ENCODE results near the gene SLC8A1. TPM values are rescaled to one million over a fixed set of nuclear protein-coding genes. Genes with fewer than 3 reads are reported as not detected.

Gene SLC8A1
- total and polyA plus RNA-seq, 10 of the 15 experiments (the other 5 are each of a cell fraction or from before 2014, with no cell fraction given), result under 0.01 to 1.2 (median 0.01) TPM; not detected in 3

DNA sequence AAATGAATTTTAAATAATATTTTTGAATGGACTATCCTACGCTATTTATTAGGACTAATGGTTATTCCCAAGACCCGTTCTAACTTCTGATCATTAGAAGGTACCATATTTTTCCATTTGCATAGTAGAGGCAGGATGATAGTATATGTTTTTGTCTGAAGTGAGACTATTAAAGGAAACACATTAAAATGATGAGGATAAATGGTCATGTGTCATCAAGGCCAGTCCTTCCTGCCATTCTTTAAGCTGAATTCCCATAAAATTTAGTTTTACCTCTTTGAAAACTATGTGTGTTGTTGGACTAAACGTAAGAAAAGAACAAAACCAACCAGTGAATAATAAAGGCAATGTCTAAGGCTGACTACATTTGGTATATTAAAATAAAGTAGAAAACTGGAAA, 121.8 kb downstream of the SLC8A1 start:
- Histone ChIP-seq H3K4me1 (ENCODE audit: control insufficient read depth, insufficient read depth, low read length) (no peaks in the 10 kb centered on the region), H3K36me3 (ENCODE audit: control insufficient read depth in 2 of 2, insufficient read depth in 2 of 2, low read length in 1 of 2) (no peaks in the 10 kb centered on the region), H3K4me3 (no peak overlapping the region), H3K79me2 (ENCODE audit: control insufficient read depth, insufficient read depth, low read length) (no peaks in the 10 kb centered on the region), H2AFZ (ENCODE audit: control insufficient read depth, low read depth, low read length) (no peak overlapping the region), H3K27ac (ENCODE audit: control insufficient read depth, insufficient read depth) (no peak overlapping the region), H3K9ac (ENCODE audit: control insufficient read depth, insufficient read depth, low read length) (no peak overlapping the region), H3K27me3 (replicated peaks in 1 of 2; ENCODE audit: control insufficient read depth in 2 of 2, insufficient read depth in 2 of 2, low read length in 1 of 2) (no peaks in the 10 kb centered on the region), H4K20me1 (ENCODE audit: control insufficient read depth, insufficient read depth) (no peaks in the 10 kb centered on the region), H3K4me2 (ENCODE audit: control insufficient read depth, insufficient read depth) (no peak overlapping the region), H3K9me3 (replicated peaks; ENCODE audit: control insufficient read depth, insufficient read depth, low read length) (no peaks in the 10 kb centered on the region)
- ChIA-PET SMC1A (ENCODE audit: uncharacterized antibody, unreplicated experiment) (interaction anchor here (0.7 kb wide), 1 partner anchor 444 kb away, joined by 3 read pairs; no protein-coding TSS in a partner anchor), RAD21 (ENCODE audit: unreplicated experiment) (no interaction called here), POLR2A (no interaction called here), CTCF (no interaction called here)
- 38% methylated on average over 3 of the region's 3 CpGs for WGBS (ENCODE audit: insufficient coverage, insufficient replicate concordance, low lambda C conversion rate, missing lambda C conversion rate)
- FAIRE-seq, result no peak
- no TSS peak for BruUV-seq (replicated peaks)
- in situ Hi-C loops (cut with MboI) (no loop called here), intact Hi-C loops (cut with micrococcal nuclease; ENCODE audit: unreplicated experiment) (no loop called here)
- ATAC-seq, result no peak
- no peak for DNase-seq (ENCODE audit: low read depth, low spot score)
- TF ChIP-seq, protein P1, sequence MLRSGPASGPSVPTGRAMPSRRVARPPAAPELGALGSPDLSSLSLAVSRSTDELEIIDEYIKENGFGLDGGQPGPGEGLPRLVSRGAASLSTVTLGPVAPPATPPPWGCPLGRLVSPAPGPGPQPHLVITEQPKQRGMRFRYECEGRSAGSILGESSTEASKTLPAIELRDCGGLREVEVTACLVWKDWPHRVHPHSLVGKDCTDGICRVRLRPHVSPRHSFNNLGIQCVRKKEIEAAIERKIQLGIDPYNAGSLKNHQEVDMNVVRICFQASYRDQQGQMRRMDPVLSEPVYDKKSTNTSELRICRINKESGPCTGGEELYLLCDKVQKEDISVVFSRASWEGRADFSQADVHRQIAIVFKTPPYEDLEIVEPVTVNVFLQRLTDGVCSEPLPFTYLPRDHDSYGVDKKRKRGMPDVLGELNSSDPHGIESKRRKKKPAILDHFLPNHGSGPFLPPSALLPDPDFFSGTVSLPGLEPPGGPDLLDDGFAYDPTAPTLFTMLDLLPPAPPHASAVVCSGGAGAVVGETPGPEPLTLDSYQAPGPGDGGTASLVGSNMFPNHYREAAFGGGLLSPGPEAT (IDR thresholded peaks at IDR 0.05; ENCODE audit: low read depth), result no peak
- TF ChIP-seq, protein P2, sequence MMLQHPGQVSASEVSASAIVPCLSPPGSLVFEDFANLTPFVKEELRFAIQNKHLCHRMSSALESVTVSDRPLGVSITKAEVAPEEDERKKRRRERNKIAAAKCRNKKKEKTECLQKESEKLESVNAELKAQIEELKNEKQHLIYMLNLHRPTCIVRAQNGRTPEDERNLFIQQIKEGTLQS (IDR thresholded peaks at IDR 0.05; ENCODE audit: borderline replicate concordance, extremely low read depth, low read depth, low read length), result no peak
- no peak for TF ChIP-seq EP300 (IDR thresholded peaks at IDR 0.05; ENCODE audit: borderline replicate concordance in 1 of 2, control insufficient read depth in 1 of 2, low read depth in 2 of 2, low read length in 2 of 2)
- TF ChIP-seq, protein P3, sequence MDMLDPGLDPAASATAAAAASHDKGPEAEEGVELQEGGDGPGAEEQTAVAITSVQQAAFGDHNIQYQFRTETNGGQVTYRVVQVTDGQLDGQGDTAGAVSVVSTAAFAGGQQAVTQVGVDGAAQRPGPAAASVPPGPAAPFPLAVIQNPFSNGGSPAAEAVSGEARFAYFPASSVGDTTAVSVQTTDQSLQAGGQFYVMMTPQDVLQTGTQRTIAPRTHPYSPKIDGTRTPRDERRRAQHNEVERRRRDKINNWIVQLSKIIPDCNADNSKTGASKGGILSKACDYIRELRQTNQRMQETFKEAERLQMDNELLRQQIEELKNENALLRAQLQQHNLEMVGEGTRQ (IDR thresholded peaks at IDR 0.05; ENCODE audit: borderline replicate concordance, low read depth, low read length), result no peak
- TF ChIP-seq TCF3 (IDR thresholded peaks at IDR 0.05; ENCODE audit: borderline replicate concordance, insufficient read depth, low read depth, low read length), result no peak
- no peak for TF ChIP-seq KDM1A (IDR thresholded peaks at IDR 0.05; ENCODE audit: borderline replicate concordance)
- no peak for TF ChIP-seq NR2C1 (IDR thresholded peaks at IDR 0.05)
- no peak for TF ChIP-seq POLR2AphosphoS2 (IDR thresholded peaks at IDR 0.05; ENCODE audit: low read depth, low read length)
- TF ChIP-seq STAT3 (IDR thresholded peaks at IDR 0.05; ENCODE audit: low read depth, low read length), result no peak
- TF ChIP-seq, protein P4, sequence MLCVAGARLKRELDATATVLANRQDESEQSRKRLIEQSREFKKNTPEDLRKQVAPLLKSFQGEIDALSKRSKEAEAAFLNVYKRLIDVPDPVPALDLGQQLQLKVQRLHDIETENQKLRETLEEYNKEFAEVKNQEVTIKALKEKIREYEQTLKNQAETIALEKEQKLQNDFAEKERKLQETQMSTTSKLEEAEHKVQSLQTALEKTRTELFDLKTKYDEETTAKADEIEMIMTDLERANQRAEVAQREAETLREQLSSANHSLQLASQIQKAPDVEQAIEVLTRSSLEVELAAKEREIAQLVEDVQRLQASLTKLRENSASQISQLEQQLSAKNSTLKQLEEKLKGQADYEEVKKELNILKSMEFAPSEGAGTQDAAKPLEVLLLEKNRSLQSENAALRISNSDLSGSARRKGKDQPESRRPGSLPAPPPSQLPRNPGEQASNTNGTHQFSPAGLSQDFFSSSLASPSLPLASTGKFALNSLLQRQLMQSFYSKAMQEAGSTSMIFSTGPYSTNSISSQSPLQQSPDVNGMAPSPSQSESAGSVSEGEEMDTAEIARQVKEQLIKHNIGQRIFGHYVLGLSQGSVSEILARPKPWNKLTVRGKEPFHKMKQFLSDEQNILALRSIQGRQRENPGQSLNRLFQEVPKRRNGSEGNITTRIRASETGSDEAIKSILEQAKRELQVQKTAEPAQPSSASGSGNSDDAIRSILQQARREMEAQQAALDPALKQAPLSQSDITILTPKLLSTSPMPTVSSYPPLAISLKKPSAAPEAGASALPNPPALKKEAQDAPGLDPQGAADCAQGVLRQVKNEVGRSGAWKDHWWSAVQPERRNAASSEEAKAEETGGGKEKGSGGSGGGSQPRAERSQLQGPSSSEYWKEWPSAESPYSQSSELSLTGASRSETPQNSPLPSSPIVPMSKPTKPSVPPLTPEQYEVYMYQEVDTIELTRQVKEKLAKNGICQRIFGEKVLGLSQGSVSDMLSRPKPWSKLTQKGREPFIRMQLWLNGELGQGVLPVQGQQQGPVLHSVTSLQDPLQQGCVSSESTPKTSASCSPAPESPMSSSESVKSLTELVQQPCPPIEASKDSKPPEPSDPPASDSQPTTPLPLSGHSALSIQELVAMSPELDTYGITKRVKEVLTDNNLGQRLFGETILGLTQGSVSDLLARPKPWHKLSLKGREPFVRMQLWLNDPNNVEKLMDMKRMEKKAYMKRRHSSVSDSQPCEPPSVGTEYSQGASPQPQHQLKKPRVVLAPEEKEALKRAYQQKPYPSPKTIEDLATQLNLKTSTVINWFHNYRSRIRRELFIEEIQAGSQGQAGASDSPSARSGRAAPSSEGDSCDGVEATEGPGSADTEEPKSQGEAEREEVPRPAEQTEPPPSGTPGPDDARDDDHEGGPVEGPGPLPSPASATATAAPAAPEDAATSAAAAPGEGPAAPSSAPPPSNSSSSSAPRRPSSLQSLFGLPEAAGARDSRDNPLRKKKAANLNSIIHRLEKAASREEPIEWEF (IDR thresholded peaks at IDR 0.05; ENCODE audit: insufficient replicate concordance, low read depth, low read length), result no peak
- TF ChIP-seq, protein P5, sequence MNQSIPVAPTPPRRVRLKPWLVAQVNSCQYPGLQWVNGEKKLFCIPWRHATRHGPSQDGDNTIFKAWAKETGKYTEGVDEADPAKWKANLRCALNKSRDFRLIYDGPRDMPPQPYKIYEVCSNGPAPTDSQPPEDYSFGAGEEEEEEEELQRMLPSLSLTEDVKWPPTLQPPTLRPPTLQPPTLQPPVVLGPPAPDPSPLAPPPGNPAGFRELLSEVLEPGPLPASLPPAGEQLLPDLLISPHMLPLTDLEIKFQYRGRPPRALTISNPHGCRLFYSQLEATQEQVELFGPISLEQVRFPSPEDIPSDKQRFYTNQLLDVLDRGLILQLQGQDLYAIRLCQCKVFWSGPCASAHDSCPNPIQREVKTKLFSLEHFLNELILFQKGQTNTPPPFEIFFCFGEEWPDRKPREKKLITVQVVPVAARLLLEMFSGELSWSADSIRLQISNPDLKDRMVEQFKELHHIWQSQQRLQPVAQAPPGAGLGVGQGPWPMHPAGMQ (IDR thresholded peaks at IDR 0.05; ENCODE audit: borderline replicate concordance), result no peak

Data from GM12878 (cell line).